Measurements from ENCODE around the gene DAD1. TPM values are rescaled to one million over a fixed set of nuclear protein-coding genes. Genes with fewer than 3 reads are reported as not detected.

DAD1 gene
- total and polyA plus RNA-seq, 2 of the 8 experiments (the other 6 are each of a cell fraction or from before 2014, with no cell fraction given), result 131 to 440 TPM

- TF ChIP-seq CTCF (IDR thresholded peaks at IDR 0.05; ENCODE audit: control extremely low read depth in 1 of 3, insufficient read depth in 1 of 3, low read depth in 1 of 3, low read length in 3 of 3), result peak; percentile 72 to 80 (median 78)
- TF ChIP-seq NRF1 (IDR thresholded peaks at IDR 0.05; ENCODE audit: low read depth, low read length), result no peak
These were observed 31.9 kb downstream of the DAD1 start (continued) for GRCh38 chr14:22556990-22557623.
